HepG2 (cell line): ENCODE measurements around the gene ABCG8. TPM values are rescaled to one million over a fixed set of nuclear protein-coding genes. Genes with fewer than 3 reads are reported as not detected.

Experiments
- HNRNPLL ChIP-seq: fragments of 200-400 bp; formaldehyde crosslinking; IDR thresholded peaks from 2 replicates; pipeline ENCODE4 v1.6.1; 2017; ENCODE audit warnings: mild to moderate bottlenecking, low read depth, low read length; ENCODE audit not compliant: poor library complexity, severe bottlenecking
- POGK ChIP-seq: sonication (generic); formaldehyde crosslinking; conservative IDR thresholded peaks from 2 replicates; pipeline ENCODE4 v1.8.0; 2022; ENCODE audit warnings: mild to moderate bottlenecking, moderate library complexity, missing genetic modification reagents
- ZNF407 ChIP-seq: sonication (generic); formaldehyde crosslinking; IDR thresholded peaks from one replicate; pipeline ENCODE4 v1.5.1; 2020; ENCODE audit warnings: mild to moderate bottlenecking, missing genetic modification reagents; ENCODE audit errors: not compliant biosample characterization
- ZNF800 ChIP-seq: sonication (generic); formaldehyde crosslinking; IDR thresholded peaks from 2 replicates; pipeline ENCODE4 v1.4.0; 2020; ENCODE audit warnings: missing genetic modification reagents
- polyA plus RNA-seq, 8 experiments: library from polyadenylated mRNA; depleted of rRNA in 3 of 8; stranded (reverse) in 7 of 8; unstranded in 1 of 8; fragments of >200 nt; fragmentation: Illumina TruSeq in 4 of 8; extraction: Trizol in 4 of 8; gene quantifications; 2 replicates each; pipeline versions ENCODE4 v1.2.1 to v1.2.3, GENCODE V29; 2011 to 2016; ENCODE audit warnings: low read depth in 4 of 8, missing spikeins in 1 of 8, mixed read lengths in 1 of 8; ENCODE audit not compliant: insufficient read depth in 1 of 8
- total RNA-seq, 5 experiments: library from RNA; depleted of rRNA; stranded (reverse); fragments of >200 nt; fragmentation: Illumina TruSeq; extraction: Trizol; gene quantifications; 2 replicates each; pipeline ENCODE4 v1.2.3, GENCODE V29; 2016; ENCODE audit warnings: low read depth in 1 of 5

Gene ABCG8
- total and polyA plus RNA-seq, 2 of the 13 experiments (the other 11 are each of a cell fraction or from before 2014, with no cell fraction given), result 8.1 to 8.8 TPM

- TF ChIP-seq ZNF407 (CRISPR knock-in tag) (no peak), HNRNPLL (no peak), ZNF800 (CRISPR knock-in tag) (no peak), POGK (no peak)
Observed at GRCh38 chr2:43854671-43855070, 15.9 kb downstream of the ABCG8 start (continued).
